ENCODE data around the gene TBC1D9. TPM values are rescaled to one million over a fixed set of nuclear protein-coding genes. Genes with fewer than 3 reads are reported as not detected.

TBC1D9 gene
- total RNA-seq, 1 experiment from 2014 or later: 9.5 TPM

DNA sequence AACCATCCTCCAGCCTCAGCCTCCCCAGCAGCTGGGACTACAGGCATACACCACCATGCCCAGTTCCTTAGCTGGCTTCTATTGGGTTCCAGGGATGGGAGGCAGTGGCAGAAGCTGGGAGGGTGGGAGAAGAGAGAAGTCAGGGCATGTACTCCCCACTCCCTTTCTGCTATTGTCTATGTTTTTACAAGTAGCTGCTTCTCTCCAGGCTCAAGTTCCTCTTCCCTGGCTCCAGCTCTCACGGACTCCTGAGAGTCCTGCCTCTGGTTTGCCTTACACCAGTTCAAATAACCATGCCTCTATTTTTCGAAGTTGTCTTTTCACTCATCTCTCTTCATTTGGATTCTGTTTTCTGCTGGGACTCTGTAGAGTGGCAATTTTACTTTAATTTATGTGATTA, 2.9 kb downstream of the TBC1D9 start:
- H3K4me1 ChIP-seq (ENCODE audit: control insufficient read depth in 1 of 2, insufficient read depth in 2 of 2, low read length in 2 of 2): peaks cover 6 to 22% of the 10 kb centered on the region in 2 experiments; a peak in 3 of 4 replicates
- H3K27me3 ChIP-seq (ENCODE audit: insufficient read depth, low read length): no peaks in the 10 kb centered on the region
- H3K27ac ChIP-seq (ENCODE audit: low read depth, low read length): no peak overlapping the region
- intact Hi-C loops (cut with micrococcal nuclease): no loop called here
- ATAC-seq: no peak
- no peaks in the 10 kb centered on the region for H3K9me2 ChIP-seq (ENCODE audit: insufficient read depth)
- H2AFZ ChIP-seq (ENCODE audit: low read depth, low read length, poor library complexity, severe bottlenecking): no peak overlapping the region
- H3K4me2 ChIP-seq (ENCODE audit: low read length): no peak overlapping the region
- no peaks in the 10 kb centered on the region; the same call in none of the 2 replicates for H3K79me2 ChIP-seq (ENCODE audit: insufficient read depth, low read length)
- no peaks in the 10 kb centered on the region for H3K9me3 ChIP-seq (ENCODE audit: control insufficient read depth in 1 of 2, insufficient read depth in 1 of 2, low read depth in 1 of 2, low read length in 2 of 2)
- no peak overlapping the region for H3K9ac ChIP-seq (ENCODE audit: low read length)
- POLR2A ChIA-PET: no interaction called here
- no peak overlapping the region for H3K4me3 ChIP-seq (replicated peaks in 1 of 2; ENCODE audit: low read depth in 1 of 2, low read length in 2 of 2)
- DNase-seq (ENCODE audit: low read depth, low spot score): no peak
- BruUV-seq (replicated peaks): no TSS peak
- H3K36me3 ChIP-seq (ENCODE audit: control insufficient read depth in 1 of 2, insufficient read depth in 2 of 2, low read length in 2 of 2): no peaks in the 10 kb centered on the region
- RAD21 ChIA-PET (ENCODE audit: low non-redundant PET in 1 of 2, low total read pairs in 2 of 2, uncharacterized antibody in 2 of 2, unreplicated experiment in 2 of 2): no interaction called here
- no peaks in the 10 kb centered on the region for H4K20me1 ChIP-seq (ENCODE audit: insufficient read depth)
- TF ChIP-seq ATF3 (IDR thresholded peaks at IDR 0.05): no peak
- TF ChIP-seq POLR2A (IDR thresholded peaks at IDR 0.05; ENCODE audit: borderline replicate concordance, extremely low read depth, insufficient read depth, insufficient read length): no peak
- TF ChIP-seq CBX3 (IDR thresholded peaks at IDR 0.05; ENCODE audit: low read depth): no peak
- no peak for TF ChIP-seq SIN3A (IDR thresholded peaks at IDR 0.05; ENCODE audit: low read depth)
- TF ChIP-seq POLR2AphosphoS5 (IDR thresholded peaks at IDR 0.05; ENCODE audit: low read depth, low read length): no peak
- no peak for TF ChIP-seq EZH2phosphoT487 (IDR thresholded peaks at IDR 0.05; ENCODE audit: borderline replicate concordance)
- TF ChIP-seq TCF7L2 (IDR thresholded peaks at IDR 0.05; ENCODE audit: borderline replicate concordance, extremely low read depth, insufficient read depth, insufficient read length): no peak
- no peak for TF ChIP-seq ZNF274 (IDR thresholded peaks at IDR 0.05; ENCODE audit: low read depth, low read length)
- CTCF ChIA-PET: no interaction called here

GRCh38 chr4:140752291-140753068, 3.7 kb downstream of the TBC1D9 start:
- H3K4me3 ChIP-seq (replicated peaks in 1 of 2; ENCODE audit: low read depth in 1 of 2, low read length in 2 of 2): no peak overlapping the region
- no TSS peak for BruUV-seq (replicated peaks)
- POLR2A ChIA-PET: no interaction called here
- TF ChIP-seq POLR2AphosphoS5 (IDR thresholded peaks at IDR 0.05; ENCODE audit: low read depth, low read length) (no peak), EZH2 (IDR thresholded peaks at IDR 0.05) (no peak), FOSL1 (IDR thresholded peaks at IDR 0.05; ENCODE audit: low read depth) (no peak), ELF1 (IDR thresholded peaks at IDR 0.05; ENCODE audit: borderline replicate concordance, low read depth) (no peak), EZH2phosphoT487 (IDR thresholded peaks at IDR 0.05; ENCODE audit: borderline replicate concordance) (no peak), ZNF274 (IDR thresholded peaks at IDR 0.05; ENCODE audit: low read depth, low read length) (no peak), CBX3 (IDR thresholded peaks at IDR 0.05; ENCODE audit: low read depth) (no peak), REST (IDR thresholded peaks at IDR 0.05; ENCODE audit: low read depth) (no peak), YY1 (IDR thresholded peaks at IDR 0.05; ENCODE audit: extremely low read depth, insufficient replicate concordance, low read depth, low read length) (no peak)

More at GRCh38 chr4:140752291-140753068, 3.7 kb downstream of the TBC1D9 start:
- H3K4me1 ChIP-seq (ENCODE audit: control insufficient read depth in 1 of 2, insufficient read depth in 2 of 2, low read length in 2 of 2): peaks cover 5 to 21% of the 10 kb centered on the region in 2 experiments; a peak in 3 of 4 replicates
- H4K20me1 ChIP-seq (ENCODE audit: insufficient read depth): no peaks in the 10 kb centered on the region
- H2AFZ ChIP-seq (ENCODE audit: low read depth, low read length, poor library complexity, severe bottlenecking): no peak overlapping the region
- no peaks in the 10 kb centered on the region for H3K36me3 ChIP-seq (ENCODE audit: control insufficient read depth in 1 of 2, insufficient read depth in 2 of 2, low read length in 2 of 2)
- H3K9me2 ChIP-seq (ENCODE audit: insufficient read depth): no peaks in the 10 kb centered on the region
- ATAC-seq (no peak), DNase-seq (ENCODE audit: low read depth, low spot score) (no peak)
- no peak overlapping the region for H3K27ac ChIP-seq (ENCODE audit: low read depth, low read length)
- no peak overlapping the region for H3K9ac ChIP-seq (ENCODE audit: low read length)
- ChIA-PET RAD21 (ENCODE audit: low non-redundant PET in 1 of 2, low total read pairs in 2 of 2, uncharacterized antibody in 2 of 2, unreplicated experiment in 2 of 2) (no interaction called here), CTCF (no interaction called here)
- H3K27me3 ChIP-seq (ENCODE audit: insufficient read depth, low read length): no peaks in the 10 kb centered on the region
- no peaks in the 10 kb centered on the region; the same call in none of the 2 replicates for H3K79me2 ChIP-seq (ENCODE audit: insufficient read depth, low read length)
- H3K9me3 ChIP-seq (ENCODE audit: control insufficient read depth in 1 of 2, insufficient read depth in 1 of 2, low read depth in 1 of 2, low read length in 2 of 2): no peaks in the 10 kb centered on the region
- H3K4me2 ChIP-seq (ENCODE audit: low read length): no peak overlapping the region
- intact Hi-C loops (cut with micrococcal nuclease): no loop called here
